Calu3 (cell line): ENCODE data around the gene ZMYND12. TPM values are rescaled to one million over a fixed set of nuclear protein-coding genes. Genes with fewer than 3 reads are reported as not detected.

ENCODE experiments used
- BruUV-seq: library from RNA; stranded (reverse); fragments of 400-500 nt; replicated peaks from 2 replicates; lab custom pipeline; 2021; lab: Mats Ljungman, UMichigan
- CTCF ChIA-PET: fragments of 300-600 bp; sonication (Branson Sonifier 250); formaldehyde crosslinking; loops from one replicate; lab custom pipeline; 2022; ENCODE audit warnings: antibody characterized with exemption; lab: Charles Lee
- DNase-seq: peaks from one replicate; pipeline ENCODE4 v3.0.0; 2022
- H3K27ac Mint-ChIP-seq: one replicate; pipeline ENCODE4 v1.8.0; 2022; ENCODE audit warnings: mixed read lengths; ENCODE audit not compliant: unreplicated experiment
- H3K27me3 Mint-ChIP-seq: one replicate; pipeline ENCODE4 v1.8.0; 2022; ENCODE audit warnings: mixed read lengths; ENCODE audit not compliant: unreplicated experiment
- H3K36me3 Mint-ChIP-seq: one replicate; pipeline ENCODE4 v1.8.0; 2022; ENCODE audit warnings: mild to moderate bottlenecking, moderate library complexity, mixed read lengths; ENCODE audit not compliant: insufficient read depth, unreplicated experiment
- H3K4me1 Mint-ChIP-seq: one replicate; pipeline ENCODE4 v1.8.0; 2022; ENCODE audit warnings: mild to moderate bottlenecking, low read depth, mixed read lengths; ENCODE audit not compliant: unreplicated experiment
- H3K4me3 Mint-ChIP-seq: one replicate; pipeline ENCODE4 v1.8.0; 2022; ENCODE audit warnings: mild to moderate bottlenecking, low read depth, moderate library complexity, mixed read lengths; ENCODE audit not compliant: unreplicated experiment
- H3K9me3 Mint-ChIP-seq: one replicate; pipeline ENCODE4 v1.8.0; 2022; ENCODE audit warnings: low read depth, mixed read lengths; ENCODE audit not compliant: unreplicated experiment
- CTCF ChIP-seq: fragments of 200-600 bp; IDR thresholded peaks from one replicate; pipeline ENCODE4 v1.8.0; 2022; ENCODE audit warnings: antibody characterized with exemption; ENCODE audit not compliant: unreplicated experiment
- intact Hi-C: fragments of 100-400 bp; cut with micrococcal nuclease; formaldehyde crosslinking; loops from one replicate; pipeline ENCODE4 v1.10.0; 2022; ENCODE audit not compliant: unreplicated experiment
- total RNA-seq: library from RNA; stranded (reverse); gene quantifications from 2 replicates; pipeline ENCODE4 v1.2.3, GENCODE V29; 2022

Gene ZMYND12
- total RNA-seq, 1 experiment from 2014 or later, result 1.1 TPM

- no peak for DNase-seq
- CTCF ChIA-PET, result interaction anchor here (0.6 kb wide), 1 partner anchor 170 kb away, joined by 4 read pairs; no protein-coding TSS in a partner anchor
- H3K36me3 Mint-ChIP-seq, result no peaks in the 10 kb centered on the region
- H3K4me3 Mint-ChIP-seq, result no peak overlapping the region
- H3K27me3 Mint-ChIP-seq, result no peaks in the 10 kb centered on the region
- BruUV-seq, result no TSS peak
- no peak overlapping the region for H3K27ac Mint-ChIP-seq
- H3K4me1 Mint-ChIP-seq, result no peaks in the 10 kb centered on the region
- no peak for TF ChIP-seq CTCF
- intact Hi-C loops, result no loop called here
- no peaks in the 10 kb centered on the region for H3K9me3 Mint-ChIP-seq
Measured at GRCh38 chr1:42392967-42393848, 62.6 kb downstream of the ZMYND12 start.

- intact Hi-C loops, result no loop called here
- CTCF ChIA-PET, result interaction anchor here (0.6 kb wide), 1 partner anchor 171 kb away, joined by 4 read pairs; no protein-coding TSS in a partner anchor
- no peaks in the 10 kb centered on the region for H3K4me1 Mint-ChIP-seq
- no peak for TF ChIP-seq CTCF
- no peaks in the 10 kb centered on the region for H3K9me3 Mint-ChIP-seq
- H3K4me3 Mint-ChIP-seq, result no peak overlapping the region
- DNase-seq, result no peak
- no peaks in the 10 kb centered on the region for H3K27me3 Mint-ChIP-seq
- H3K36me3 Mint-ChIP-seq, result no peaks in the 10 kb centered on the region
- no TSS peak for BruUV-seq
- H3K27ac Mint-ChIP-seq, result no peak overlapping the region
Measured at GRCh38 chr1:42392255-42392654, 63.6 kb downstream of the ZMYND12 start.

GRCh38 chr1:42386051-42386450 is 69.8 kb downstream of the ZMYND12 start:
- Mint-ChIP-seq H3K4me1 (no peaks in the 10 kb centered on the region), H3K9me3 (no peaks in the 10 kb centered on the region), H3K27ac (no peak overlapping the region), H3K36me3 (peaks cover under 1% of the 10 kb centered on the region), H3K27me3 (no peaks in the 10 kb centered on the region), H3K4me3 (no peak overlapping the region)
- no peak for TF ChIP-seq CTCF
- no TSS peak for BruUV-seq
- CTCF ChIA-PET, result no interaction called here
- DNase-seq, result no peak
- intact Hi-C loops, result no loop called here

- H3K27me3 Mint-ChIP-seq, result no peaks in the 10 kb centered on the region
- no peak for DNase-seq
- CTCF ChIA-PET, result no interaction called here
- intact Hi-C loops, result no loop called here
- H3K36me3 Mint-ChIP-seq, result peaks cover 7% of the 10 kb centered on the region
- no TSS peak for BruUV-seq
- TF ChIP-seq CTCF, result no peak
- H3K9me3 Mint-ChIP-seq, result no peaks in the 10 kb centered on the region
- H3K4me3 Mint-ChIP-seq, result no peak overlapping the region
- H3K4me1 Mint-ChIP-seq, result no peaks in the 10 kb centered on the region
- no peak overlapping the region for H3K27ac Mint-ChIP-seq
Measured at GRCh38 chr1:42385283-42385682, 70.5 kb downstream of the ZMYND12 start.
